ENCODE results near the gene FNDC4.

Gene FNDC4

DNA sequence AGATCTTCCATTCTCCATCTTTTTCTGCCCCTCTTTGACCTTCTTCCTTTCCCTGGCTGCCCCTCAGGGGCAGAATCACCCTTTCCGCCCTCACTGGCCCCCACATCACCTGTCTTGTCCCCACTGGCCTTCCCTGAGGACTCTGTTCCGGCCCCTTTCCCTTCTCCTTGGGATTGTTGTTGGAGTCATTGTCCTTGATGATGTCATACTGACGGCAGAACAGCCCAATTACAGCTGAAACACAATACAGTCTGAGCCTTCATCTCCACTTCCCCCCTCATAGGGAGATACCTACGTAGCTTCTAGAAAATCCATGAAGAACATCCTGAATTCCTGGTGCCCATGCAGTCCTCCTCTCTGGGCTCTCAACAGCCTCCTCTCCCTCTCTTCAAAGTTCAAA is 2.4 kb downstream of the FNDC4 start:
- DNase-seq = no peak

DNA sequence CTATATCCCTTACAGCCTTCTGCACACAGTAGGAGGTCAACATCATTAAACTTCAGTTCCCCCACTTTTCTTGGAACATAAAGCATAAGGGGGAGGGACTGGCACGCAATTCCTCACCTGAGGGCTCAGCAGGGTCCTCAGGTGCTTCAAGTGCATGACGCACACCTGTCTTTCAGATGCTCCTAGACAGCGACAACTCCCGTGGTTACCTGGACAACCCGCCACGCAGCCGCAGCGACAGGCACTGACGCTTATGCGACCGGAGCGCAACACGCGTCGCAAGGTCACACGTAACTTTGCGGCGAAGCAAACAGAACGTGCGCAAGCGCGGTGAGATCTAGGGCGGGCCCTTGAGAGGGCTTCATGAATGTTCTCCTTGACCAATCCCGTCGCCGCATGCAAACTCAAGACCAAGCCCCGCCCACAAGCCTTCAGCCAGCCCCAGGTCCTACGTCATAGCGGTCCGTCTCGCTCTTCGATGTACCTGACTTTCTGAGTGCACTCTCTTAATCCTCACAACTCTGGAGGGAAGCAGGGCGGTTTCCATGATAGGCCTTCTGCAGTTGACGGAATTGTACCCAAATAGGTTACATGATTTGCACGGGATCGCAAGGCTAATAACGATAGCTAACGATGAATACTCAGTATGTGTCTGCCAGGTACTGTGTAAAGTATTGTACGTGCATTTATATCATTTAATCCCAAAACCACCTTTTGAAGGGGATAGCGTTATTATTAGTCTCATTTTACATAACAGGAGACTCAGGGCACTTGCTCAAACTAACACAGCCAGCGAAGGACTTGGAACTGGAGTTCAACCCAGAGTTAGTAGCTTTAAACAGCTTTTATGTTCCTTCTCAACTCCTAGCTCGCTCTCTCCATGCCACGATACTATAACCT is 5.3 kb downstream of the FNDC4 start, which contains the start of gene IFT172:
Gene IFT172 (minus strand): TSS at position 246 of the 900 bp plus-strand sequence. CDS start 90 bp downstream, at position 156.
- DNase-seq = peak; percentile 97

DNA sequence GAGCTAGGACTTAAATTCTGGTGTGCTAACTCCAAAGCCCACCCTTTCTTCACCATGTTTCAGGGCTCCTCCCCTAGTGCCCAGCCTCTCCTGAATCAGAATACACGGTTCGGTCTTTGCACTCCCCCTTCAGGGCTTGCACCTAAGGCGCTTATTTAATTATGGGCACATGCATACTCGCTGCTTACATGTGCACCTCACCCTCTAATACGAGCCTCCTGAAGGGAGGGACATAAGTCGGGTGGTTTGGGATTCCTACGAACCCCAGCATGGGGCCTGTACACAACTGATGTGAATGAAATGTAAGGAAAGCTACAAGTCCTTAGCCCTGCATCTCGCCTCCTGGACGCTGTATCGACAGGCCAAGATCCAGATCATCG is 5.9 kb downstream of the FNDC4 start:
- DNase-seq = peak; percentile 10

DNA sequence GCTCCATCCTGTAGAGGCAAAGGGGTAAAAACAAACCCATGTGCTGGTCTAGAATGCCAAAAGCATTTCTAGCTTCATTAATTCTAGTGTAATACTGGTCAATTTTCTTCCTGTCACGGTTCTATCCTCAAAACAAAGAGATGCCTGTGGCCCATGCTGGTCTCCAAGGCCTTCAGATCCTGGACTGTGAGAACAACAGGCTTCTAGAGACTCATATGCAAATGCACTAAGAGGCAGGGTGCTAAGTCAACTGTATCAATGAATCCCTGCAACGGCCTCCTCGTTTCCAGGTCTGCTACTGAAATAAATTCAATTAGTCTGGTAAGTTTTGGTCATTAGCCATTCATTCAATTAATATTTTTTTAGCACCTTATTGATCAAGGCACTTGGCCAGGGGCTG is 9.5 kb downstream of the FNDC4 start:
- no peak for DNase-seq

DNA sequence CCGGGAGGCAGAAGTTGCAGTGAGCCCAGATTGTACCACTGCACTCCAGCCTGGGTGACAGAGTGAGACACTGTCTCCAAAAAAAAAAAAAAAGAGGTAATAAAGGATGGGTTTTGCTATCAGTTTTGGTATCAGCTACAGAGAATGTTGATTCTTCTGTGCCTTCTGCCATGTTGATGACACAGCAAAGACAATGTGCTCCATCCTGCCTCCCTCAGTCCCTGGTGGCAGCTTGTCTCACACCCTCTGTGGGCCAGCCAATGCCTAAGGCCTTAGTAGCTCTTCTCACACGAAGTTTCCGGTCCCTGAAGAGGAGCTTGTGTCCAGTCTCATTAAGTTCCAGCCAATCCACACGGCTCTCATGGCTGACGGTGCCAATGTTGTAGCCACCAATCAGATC is 23.0 kb downstream of the FNDC4 start:
- no peak for DNase-seq

DNA sequence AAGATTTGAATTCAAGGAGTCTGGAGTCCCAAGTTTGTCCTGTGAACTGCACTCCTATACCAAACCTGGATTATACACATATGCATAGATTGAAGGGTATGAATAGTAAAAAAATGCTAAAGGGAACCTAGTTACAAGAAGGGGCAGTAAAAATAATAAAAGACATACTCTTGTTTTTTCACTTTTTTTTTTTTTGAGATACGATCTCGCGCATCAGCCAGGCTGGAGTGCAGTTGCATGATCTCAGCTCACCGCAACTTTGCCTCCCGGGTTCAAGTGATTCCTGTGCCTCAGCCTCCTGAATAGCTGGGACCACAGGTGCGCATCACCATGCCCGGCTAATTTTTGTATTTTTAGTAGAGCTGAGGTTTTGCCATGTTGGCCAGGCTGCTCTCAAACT is 30.6 kb downstream of the FNDC4 start:
- DNase-seq = no peak

DNA sequence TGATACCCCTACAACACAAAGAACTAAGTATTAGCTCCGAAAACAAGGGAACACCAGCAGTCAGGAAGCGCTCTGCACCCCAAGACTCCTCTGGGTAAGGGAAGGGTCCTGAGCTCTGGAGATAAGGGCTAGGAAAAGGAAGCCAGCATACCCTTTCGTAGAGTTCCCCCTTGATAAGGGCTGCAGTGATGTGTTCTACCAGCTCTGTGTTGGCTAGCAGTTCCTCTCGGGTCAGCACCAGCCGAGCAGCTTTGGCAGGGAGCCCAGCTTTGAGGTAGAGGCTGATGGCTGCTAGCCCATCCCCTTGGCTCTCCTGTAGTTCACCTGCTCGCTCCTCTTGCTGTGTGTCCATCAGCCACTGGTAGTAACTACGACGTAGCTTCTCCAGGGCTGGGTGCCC is 33.9 kb downstream of the FNDC4 start:
- no peak for DNase-seq

DNA sequence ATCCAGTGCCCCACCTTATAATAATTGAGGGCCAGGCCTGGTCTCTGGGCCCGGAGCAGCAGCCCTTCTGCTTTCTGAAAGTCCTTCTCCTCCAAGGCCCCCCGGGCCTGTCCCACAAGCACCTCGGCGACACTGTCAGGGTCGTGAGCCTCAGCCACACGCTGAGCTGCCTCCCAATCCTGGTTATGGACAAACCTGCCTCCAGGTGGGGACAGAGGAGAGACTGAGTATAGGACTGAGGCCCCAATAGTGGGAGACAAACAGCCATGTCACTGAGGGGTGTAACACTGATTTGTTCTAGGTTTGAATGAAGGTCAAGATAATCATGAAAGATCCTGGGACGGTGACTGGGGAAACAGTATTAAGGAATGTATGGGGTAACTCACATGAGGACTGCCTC is 41.0 kb downstream of the FNDC4 start:
- DNase-seq = no peak

DNA sequence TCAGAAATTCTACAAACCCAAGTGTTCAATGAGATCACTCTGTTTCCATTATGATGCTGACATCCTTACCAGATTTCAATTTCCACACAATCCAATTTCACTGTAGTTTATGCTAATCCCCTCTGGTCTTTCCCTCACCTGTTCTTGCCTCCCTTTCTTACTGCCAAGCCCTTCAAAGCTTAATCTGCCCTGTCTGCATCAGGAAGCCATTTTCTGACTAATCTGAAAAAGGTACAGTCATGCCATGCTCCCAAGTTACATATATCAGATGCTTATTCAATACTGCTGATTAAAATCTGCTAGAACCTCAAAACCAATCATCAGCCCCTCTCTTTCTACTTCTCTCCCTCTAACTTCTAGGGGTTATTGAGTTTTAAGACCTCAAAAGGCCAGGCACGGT is 43.9 kb downstream of the FNDC4 start:
- DNase-seq = no peak

DNA sequence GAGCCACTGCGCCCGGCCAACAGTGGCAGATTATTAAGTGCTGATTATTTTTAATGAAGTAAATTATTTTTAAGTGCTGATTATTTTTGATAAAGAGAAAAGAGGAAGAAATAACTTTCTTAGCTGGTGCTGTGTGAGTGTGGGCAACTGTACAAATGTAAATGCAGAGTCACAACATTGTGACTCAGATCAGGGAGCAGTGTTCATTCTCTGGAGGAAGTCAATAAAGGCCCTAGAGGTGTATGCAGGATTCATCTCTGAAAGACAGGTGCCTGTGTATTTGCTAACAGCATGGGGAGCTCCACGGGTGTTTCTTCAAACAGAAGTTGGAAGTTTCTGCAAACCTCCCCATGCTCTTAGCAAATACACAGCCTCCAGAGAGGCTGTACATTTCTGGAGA is 46.6 kb downstream of the FNDC4 start:
- DNase-seq = no peak

DNA sequence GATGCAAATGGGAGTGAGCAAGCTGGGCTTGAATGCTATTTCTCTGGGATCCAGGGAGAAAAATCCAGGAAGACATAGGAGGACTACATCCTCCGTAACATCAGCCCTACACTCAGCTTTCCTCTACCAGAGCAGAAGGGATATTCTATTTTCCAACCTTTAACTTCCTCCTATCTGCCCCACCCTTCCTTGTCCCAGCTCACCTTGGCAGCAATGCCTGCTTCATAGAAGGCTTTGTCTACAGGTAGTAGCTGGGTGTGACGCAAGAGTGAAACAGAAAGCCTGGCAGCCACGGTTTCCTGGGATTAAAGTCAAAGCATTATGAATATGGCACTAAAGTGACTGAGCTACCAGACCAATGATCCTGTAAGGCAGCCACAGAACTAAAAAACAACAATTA is 48.9 kb downstream of the FNDC4 start:
- DNase-seq = no peak

DNA sequence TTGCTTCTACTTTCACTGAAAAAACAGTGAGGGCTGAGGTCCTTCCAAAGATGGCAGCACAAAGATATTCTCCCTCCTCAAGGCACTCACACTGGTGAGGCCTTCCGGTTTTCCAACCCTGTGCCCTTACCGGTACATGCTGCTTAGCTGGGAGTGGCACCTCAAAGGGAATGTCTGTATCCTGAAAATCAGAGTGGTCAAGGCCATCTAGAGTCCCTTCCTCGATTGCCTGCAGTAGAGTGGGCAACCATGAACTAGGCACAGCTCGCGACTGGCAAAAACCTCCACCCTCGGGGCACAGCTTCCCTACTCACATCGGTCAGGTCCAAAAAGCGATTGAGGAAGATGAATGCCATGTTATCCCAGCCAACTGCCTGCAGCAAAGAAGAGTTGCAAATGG is 49.4 kb downstream of the FNDC4 start:
- no peak for DNase-seq

DNA sequence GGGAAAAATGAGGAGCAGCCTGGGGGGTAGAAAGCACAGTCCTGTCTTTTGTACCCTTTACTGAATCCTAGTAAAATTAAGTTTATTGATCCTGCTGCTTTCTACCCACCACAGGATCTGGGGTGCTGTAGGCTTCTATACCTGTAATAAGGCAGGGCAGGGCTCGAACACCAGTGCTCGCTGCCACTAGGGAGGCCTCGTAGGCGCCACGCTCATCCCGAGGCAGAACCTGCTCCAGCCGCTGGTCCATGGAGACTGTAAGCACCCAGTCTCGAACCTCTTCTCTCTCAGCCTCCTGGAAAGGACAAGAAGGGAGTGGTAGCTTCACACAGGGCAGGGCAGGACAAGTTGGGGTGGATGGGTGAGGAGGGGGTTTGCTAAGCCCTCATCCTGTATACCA is 49.8 kb downstream of the FNDC4 start:
- no peak for DNase-seq

DNA sequence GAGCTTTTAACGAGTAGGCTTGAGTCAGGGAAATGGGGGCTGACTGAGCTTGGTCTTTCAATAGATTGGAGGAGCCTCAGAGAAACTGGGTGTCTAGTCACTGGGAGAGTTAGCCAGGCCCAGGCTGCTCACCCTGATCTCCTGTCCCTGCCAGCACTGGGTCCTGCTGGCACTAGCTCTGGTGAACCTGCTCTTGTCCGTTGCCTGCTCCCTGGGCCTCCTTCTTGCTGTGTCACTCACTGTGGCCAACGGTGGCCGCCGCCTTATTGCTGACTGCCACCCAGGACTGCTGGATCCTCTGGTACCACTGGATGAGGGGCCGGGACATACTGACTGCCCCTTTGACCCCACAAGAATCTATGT is 52.1 kb downstream of the FNDC4 start:
- DNase-seq = no peak

DNA sequence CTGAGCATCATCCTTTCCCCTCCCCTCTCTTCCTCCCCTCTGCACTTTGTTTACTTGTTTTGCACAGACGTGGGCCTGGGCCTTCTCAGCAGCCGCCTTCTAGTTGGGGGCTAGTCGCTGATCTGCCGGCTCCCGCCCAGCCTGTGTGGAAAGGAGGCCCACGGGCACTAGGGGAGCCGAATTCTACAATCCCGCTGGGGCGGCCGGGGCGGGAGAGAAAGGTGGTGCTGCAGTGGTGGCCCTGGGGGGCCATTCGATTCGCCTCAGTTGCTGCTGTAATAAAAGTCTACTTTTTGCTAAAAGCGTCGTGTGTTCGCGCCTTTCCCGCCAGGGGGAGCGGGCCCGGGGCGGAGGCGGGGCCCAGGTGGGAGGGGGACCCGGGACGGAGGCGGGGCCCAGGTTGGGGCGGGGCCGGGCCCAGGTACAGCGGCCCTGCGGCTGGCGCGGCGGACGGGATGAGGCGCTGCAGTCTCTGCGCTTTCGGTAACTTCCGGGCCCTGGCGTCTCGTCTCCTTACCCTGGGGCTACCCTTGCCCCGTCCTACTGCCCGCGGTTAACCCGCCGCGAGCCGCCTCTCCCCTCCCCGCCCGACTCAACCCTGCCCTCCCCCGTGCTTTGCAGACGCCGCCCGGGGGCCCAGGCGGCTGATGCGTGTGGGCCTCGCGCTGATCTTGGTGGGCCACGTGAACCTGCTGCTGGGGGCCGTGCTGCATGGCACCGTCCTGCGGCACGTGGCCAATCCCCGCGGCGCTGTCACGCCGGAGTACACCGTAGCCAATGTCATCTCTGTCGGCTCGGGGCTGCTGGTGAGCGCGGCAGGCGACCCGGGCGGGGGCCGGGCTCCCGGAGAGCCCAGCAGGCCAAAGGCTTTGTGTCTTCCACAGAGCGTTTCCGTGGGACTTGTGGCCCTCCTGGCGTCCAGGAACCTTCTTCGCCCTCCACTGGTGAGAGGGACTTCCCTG is 52.8 kb downstream of the FNDC4 start, which contains the start of gene KRTCAP3:
Gene KRTCAP3 (plus strand): TSS at position 424 of the 962 bp plus-strand sequence. CDS start 32 bp downstream, at position 456.
- DNase-seq = no peak

Data from fibroblast of skin of right quadriceps (primary cell).